GM11168 (cell line): ENCODE measurements around the gene HHLA2.

Experiments
- in situ Hi-C: fragments of 300-500 bp; cut with MboI; formaldehyde crosslinking; loops from one replicate; pipeline ENCODE4 v1.12.0; 2022; ENCODE audit warnings: low sequenced_read_pairs; ENCODE audit not compliant: unreplicated experiment

The HHLA2 gene

DNA sequence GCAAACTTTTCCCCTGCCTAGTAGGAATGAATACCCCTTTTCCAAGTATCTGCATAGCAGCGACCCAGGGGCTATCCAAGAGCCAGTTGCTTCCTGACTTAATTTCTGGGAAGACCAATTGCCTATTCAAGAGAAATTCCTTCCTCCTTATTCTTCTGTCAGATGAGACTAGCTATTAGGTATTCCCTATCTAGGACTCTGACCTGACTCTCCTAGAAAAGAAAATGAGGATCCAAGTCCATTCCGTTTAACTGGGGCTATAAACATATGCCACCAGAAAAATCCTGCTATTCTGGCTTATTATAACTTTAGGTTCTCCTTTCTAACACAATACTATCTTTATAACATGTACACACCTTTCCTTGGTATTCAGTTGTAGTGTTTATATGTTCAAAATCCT lies 1.7 kb downstream of the HHLA2 start:
- in situ Hi-C loops, result no loop called here

DNA sequence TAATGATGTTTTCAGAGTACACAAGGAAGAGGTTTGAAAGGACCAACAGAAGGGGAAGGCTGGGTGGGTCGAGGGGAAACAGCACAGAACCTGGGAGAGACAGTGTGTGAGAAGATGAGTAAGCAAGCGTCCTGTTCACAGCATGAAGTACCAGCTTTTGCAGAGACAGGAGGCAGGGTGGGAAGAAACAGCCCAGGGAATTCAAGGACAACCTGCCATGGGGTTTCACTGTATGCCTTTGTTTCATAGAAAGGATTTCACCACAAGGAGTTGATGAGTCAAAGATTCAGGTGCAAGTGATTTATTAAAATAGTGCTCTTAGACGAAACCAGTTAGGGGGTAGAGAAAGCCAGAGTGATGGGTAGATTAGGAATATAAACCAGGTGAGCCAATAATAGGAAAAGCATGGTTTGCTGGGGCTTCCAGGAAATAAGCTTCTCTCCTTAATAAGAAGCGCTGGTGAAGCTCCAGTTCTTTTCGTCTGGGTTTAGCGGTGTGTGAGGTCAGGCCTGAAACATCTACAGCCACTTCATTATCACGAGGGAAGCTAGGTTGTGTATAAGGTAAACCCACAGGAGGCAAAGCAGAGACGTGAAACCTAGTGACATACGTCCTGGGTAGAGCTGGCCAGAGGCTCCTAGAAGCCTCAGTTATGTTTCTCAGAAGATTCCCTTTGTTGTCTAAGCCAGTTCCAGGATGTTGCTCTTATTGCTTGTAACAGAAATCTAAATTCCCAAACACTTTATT lies 3.9 kb downstream of the HHLA2 start:
- in situ Hi-C loops, result no loop called here

DNA sequence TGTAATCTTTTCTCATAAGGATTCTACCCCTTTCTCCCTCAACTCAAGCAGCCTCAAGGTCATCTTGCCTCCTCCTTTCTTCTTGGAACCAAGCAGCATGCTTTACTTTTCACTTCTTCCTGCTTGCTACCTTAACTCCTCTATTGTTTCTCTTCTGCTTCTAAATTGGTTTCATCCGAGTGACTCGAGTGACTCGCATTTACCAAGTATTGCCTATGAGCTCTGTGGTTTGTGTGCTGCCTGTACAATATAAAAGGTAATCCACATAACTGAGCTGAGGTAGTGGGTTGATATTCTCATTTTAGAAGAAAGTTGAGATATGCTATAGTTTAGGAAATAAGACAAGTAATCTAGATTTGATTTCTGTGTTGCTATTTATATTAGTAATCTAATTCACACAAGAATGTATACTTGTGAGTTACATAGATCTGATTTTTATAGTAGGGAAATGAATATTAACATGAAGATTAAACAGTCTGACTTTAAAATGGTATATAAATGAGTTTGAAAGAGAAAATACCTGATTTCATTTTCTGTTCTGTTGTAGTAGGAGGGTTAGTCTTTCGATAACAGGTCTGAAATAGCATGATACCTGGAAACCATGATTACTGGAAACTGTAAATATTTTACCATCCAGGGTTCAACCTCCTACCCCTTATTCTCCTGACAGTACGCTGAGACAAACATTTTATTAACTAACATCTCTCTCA lies 5.5 kb downstream of the HHLA2 start:
- in situ Hi-C loops, result no loop called here

DNA sequence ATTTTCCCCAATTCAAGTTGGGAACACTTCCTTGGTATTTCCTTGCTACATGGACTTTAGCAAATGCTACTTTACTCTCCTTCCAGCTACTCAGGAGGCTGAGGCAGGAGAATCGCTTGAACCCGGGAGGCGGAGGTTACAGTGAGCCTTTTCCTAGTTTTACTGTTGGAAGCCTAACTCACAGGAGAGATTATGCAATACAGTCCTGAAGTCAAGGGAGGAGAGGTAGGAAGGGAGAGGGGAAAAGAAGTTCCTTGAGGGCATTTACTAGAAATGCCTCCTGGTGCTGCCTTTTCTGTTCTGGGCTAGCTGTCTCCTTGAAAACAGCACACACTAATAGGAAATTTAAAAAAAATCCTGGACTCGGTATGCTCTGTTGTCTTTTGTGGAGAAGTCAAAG lies 6.2 kb downstream of the HHLA2 start:
- in situ Hi-C loops, result no loop called here

DNA sequence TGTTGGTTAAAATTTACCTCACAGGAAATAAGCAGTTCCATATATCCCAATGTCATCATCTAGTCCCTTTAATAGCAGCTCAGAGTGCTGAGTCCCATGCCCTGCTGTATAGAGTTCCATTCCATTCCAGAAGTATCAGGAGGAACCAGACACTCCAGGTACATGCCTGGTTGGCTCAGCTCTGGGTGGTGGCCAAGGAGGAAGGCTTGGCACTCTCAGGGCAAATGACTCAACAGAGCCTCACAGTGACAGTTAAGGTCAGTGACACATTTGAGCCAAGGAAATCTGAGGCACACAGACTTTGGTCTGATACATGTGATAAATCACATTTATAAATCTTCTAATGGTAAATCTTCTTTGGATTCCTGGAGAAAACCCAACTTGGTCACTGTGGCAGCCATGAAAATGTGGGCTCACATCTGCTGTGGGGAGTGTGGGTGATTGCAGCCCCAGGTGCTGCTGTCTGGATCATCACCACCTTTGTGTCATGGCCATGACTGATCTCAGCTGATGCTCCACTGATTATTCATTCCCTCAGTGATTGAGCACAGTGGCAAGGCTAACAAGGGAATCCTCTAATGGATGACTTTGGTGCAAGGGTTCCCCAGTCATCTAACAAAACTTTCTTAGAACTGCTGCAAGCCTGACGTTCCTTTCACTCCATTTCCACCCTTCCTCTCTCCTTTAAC lies 9.3 kb downstream of the HHLA2 start:
- in situ Hi-C loops, result no loop called here

DNA sequence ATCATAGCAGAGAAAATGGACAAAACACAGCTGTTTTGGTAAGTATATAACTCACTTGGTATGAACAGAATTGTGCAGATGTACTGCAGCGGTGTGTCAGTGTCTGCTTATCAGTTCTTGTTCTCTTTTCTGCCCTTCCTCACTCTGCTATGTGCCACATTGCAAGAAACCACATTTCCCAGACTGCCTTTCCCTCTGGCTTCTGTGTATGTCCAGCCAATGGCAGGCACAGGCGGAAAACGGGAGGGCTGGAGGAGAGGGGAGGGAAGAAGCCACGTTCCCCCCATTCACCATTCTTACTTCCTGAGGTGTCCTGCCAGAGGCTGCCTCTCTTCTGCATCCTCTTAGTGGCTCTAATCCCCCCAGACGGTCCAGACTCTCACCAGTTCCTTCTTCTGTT lies 15.4 kb downstream of the HHLA2 start:
- in situ Hi-C loops, result no loop called here

DNA sequence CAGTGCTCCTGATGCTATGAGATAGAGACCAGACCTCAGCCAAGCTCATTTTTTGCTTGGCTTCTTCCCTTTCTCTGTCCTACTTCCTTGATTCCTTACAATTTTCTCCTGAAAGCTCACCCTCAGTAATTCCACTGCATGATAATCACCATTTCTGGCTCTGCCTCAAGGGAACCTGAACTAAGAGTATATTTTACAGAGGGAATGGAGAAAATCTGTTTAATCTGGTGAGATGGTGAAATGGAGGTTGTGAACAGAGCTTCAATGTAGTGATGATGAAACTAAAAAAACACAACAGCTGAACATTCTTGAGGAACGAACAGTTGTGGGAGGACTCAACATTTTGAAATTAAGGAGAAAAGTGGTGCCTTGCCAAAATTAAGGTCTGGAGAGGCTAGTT lies 16.3 kb downstream of the HHLA2 start:
- in situ Hi-C loops, result no loop called here

DNA sequence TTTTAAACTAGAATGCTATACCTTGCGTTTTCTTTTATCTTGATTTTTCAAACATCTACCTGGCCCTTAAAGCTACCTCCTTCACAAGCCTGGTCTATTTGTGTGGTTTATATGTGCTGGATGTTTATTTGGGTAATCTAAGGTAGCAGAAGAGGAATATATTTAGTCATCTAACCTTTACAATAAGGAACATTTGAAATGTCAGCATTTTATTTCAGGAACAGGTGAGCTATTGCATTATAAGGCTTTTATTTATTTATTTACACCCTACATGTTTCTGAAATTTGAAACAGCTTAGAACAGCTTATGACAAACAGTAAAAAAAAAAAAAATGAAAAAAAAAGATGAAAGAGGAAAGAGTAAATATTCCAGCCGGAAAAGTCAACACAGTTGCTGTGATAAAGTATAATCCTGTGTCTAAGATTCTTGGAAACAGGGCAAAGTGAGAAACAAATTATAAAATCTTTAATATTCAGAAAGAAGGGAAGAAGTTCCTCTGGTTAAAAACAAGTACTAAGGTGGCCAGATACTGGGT lies 19.5 kb downstream of the HHLA2 start:
- in situ Hi-C loops, result no loop called here

DNA sequence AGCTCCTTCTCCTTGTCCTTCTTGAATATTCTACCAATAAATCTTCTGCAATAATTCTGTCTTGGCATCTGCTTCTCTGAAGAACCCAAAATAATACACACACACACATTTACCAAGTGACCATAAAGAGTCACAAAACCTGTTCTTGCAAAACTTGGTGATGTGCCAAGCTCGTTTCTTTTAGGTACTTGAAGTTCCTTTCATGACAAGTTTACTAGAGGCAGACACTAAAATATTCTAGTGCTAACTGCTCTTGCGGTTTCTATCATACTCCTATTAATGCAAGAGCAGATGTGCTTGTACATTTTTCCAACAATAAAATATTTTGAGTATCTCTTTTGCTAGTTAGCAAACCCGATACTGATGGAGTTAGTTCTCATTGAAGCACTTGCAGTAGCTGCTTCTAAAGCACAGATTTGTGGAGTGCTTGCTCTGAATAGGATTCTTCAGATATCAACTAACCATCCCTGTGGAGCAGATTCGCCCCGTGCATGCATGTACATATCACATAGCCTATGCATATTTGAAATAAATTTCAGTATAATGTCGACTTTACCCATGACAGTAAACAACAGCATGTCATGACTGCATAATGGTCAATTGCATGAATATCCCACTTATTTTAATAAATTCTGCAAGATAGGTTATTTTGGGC lies 23.2 kb downstream of the HHLA2 start:
- in situ Hi-C loops, result no loop called here

DNA sequence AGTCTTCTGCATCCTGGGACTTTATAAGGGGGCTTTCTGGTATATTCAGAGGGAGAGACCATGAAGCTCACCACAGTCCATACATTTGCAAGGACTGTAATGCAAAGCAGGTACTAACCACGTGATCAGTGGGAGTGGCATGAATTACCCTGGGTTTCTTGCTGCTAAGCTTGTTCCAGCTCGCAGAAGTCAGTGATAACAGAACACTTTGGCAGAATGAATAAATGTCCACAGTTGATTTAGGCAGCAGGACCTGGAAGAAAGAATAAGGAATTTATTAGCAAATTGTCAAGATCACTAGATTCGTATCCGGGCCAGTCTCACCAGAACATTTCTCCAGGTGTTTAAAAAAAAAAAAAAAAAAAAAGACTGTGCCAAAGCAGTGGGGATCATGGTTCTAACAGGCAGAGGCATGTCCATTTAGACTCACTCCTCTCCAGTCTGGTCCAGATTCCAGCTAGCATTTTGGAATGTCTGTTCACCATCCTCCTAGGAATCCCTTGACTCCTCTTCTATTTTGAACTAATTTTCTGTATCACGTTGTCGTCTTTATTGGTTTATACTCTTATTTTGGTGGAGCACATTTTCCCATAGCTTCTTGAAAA lies 24.5 kb downstream of the HHLA2 start:
- in situ Hi-C loops, result no loop called here

DNA sequence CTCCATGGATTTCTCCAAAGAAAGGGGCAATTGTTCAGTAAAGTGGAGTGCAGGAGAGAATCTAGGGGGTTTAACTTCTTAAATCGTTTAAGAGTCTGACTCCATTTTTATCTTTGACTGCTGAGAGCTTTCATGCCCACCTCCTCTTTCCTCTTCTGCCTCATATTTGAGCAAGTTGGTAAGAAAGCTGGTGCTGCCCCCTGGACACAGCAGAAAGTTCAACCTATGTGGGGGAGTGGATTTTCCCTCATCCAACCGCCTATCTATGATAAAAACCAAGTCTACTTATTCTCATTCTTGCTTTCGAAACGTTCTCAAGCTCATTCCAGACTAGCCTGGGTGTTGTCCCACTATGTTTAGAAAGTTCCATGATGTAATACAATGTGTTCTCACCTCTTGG lies 26.0 kb downstream of the HHLA2 start:
- in situ Hi-C loops, result no loop called here

DNA sequence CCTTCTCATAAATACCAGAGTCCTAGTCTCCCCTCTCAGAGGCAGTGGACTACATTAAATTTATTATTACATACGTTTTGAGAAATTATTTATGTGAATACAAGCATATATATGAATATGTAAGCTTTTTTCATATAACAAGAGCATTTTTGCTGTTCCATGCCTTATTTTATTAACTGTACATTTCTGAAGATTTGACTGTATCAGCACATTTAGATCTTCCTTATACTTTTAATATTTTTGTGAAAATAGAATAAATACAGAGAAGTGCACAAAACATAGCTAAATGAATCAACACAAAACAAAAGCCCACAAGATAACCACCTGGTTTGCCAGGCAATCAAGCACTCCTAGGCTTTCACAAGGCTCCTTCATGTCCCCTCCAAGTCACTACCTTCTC lies 27.8 kb downstream of the HHLA2 start:
- in situ Hi-C loops, result no loop called here

DNA sequence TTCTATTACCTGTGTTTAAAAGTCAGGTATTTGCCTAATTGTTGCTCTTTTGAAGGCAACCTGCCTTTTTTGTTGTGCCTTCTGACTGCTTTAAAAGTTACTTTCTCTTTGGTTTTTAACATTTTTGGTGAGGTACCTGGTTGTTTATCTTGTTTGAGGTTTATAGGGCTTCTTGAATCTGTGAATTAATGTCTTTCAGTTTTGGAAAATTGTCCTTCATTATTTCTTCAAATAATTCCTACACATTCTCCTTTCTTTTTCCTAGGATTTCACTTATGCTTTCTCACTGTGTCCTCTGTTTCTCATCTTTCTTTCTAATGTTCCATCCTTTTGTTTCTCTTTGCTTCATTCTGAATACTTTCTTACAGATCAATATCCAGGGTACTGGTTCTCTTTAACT lies 30.8 kb downstream of the HHLA2 start:
- in situ Hi-C loops, result no loop called here

DNA sequence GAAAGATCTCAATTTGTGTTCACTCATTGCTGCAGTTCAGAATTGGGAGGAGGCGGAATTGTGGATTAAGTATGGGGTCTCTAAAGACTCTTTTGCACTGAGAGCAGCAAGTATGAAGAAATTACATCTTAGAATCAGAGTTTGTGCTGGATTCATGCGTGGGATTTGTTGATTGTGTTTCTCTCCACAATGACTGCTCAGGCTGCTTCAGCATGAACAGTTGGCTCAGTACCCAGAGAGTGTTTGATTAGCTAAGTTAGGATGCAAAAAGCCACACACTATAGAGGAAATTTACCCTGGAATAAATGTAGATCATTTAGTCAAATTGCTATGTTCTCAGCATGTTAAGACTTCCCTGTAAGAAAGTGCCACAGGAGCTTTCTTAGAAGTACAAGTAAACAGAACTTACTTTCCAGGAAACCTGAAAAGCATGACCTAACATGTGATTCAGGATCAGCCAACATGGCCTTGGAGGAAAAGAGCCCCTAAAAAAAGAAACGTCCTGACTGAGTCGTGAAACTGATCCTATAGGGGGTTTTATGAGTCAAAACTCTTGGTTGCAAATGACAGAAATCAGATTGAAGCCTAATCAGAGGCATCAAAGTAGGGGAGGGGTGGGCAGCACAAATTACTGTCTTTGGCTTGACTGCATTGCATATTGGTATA lies 32.6 kb downstream of the HHLA2 start:
- in situ Hi-C loops, result no loop called here

DNA sequence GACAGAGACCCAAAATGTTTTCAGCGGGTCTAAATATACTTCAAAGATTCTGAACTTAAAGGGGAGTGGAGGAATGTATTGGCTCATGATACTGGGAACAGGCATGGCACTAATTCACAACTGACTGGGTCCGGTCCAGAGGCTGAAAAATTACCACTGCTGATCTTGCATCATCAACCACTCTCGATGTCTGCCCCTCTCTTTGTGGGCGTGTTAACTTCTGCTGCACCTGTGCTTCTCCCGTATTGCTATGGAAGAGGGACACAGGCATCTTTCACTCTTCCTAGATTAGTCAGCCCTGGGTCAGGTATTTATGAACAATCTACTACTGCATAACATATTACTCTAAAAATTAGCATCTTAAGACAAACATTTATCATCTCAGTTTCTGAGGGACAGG lies 33.2 kb downstream of the HHLA2 start:
- in situ Hi-C loops, result no loop called here

DNA sequence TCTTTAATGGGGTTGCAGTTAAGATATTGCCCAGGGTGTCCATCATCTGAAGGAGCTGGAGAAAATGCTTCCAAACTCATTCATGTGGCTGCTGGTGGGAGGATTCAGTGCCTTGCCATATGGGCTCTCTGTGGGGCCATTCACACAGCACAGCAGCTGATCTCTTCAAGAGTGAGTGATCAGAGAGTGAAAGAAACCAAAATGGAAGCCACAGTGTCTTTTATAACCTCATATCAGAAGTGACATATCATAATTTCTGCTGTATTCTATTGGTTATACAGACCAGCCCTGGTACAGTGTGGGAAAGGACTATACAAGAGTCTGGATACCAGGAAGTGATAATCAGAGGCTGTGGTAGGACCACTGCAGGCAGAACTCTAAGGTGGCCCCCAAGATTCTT lies 33.6 kb downstream of the HHLA2 start:
- in situ Hi-C loops, result no loop called here

DNA sequence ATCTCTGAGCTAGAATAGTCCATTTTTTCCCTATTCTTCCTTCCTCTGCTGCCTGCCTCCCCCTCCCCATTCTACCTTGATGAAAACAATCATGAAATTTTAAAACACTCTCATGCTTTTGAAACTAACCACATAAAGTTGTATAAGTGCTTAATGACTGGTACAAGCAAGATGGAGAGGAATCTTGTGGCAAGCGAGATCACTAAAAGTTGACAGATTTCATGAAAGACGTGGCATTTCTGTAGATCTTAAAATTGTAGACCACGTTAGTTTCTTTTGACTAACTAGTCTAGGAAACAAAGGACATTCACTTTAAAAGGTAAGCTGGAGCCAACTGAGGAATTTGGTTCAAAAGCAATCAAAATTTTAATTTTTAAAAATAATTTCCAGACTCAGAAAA lies 35.4 kb downstream of the HHLA2 start:
- in situ Hi-C loops, result no loop called here

DNA sequence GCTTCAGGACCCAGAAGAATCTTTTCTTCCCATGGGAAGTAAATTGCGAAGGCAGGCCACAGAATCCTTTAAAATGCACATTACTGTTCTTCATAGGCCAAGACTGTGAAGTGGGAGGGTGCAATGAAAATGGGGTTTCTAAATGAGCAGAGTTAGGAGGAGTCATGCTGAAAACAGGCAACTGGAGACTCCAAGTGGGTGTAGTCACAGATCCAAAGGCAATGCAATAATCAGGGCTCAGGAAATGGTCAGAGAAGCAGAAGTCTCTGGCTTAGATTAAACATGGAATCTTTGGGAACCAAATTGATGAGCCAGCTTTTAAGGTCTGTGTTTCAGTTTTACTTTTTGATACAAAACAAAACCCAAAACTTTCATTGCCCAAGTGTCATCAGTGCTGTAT lies 37.6 kb downstream of the HHLA2 start:
- in situ Hi-C loops, result no loop called here

DNA sequence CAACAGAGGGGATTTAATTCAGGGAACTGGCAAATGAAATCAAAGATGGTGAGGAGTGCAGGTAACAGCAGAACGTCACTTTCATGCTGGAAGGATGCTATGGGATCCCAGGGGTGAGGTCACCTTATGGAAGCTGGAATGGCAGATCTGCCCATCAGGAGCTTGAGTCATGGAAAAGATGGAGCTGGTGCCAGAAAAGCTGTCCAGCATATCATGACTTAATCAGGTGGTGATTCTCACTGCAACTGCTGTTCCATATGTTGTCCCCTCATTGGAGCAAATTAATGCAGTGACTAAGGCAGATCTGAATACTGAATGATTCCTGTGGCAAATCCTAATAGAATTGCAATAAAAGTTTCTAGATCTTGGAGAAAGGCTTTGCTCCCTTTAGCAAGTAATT lies 38.4 kb downstream of the HHLA2 start:
- in situ Hi-C loops, result no loop called here
